Duodenal mucosa (tissue), 2 donors: Measurements from ENCODE around the gene GRB2.
A peak's percentile ranks its signal among the peaks of the same experiment; 100 is the strongest.
"Not testable (repeated sequence)": the region's sequence is repeated elsewhere in the genome, so short reads cannot be mapped to it uniquely, and the experiment has no call there.

Experiments used
- H3K27ac ChIP-seq: one replicate; pipeline ENCODE4 v1.7.0; 2013; ENCODE audit warnings: low read depth, low read length
- H3K27me3 ChIP-seq, 2 donors: one replicate each; pipeline ENCODE4 v1.7.0; 2013; ENCODE audit warnings: low read length in 2 of 2, control low read depth in 1 of 2; ENCODE audit not compliant: insufficient read depth in 2 of 2, control insufficient read depth in 1 of 2
- H3K36me3 ChIP-seq, 2 donors: one replicate each; pipeline ENCODE4 v1.7.0; 2013; ENCODE audit warnings: low read length in 2 of 2, control low read depth in 1 of 2; ENCODE audit not compliant: insufficient read depth in 2 of 2, control insufficient read depth in 1 of 2
- H3K4me1 ChIP-seq, 2 donors: one replicate each; pipeline ENCODE4 v1.7.0; 2013; ENCODE audit warnings: low read length in 2 of 2, control low read depth in 1 of 2; ENCODE audit not compliant: insufficient read depth in 2 of 2, control insufficient read depth in 1 of 2
- H3K4me3 ChIP-seq, 2 donors: one replicate each; pipeline ENCODE4 v1.7.0; 2013; ENCODE audit warnings: low read length in 2 of 2, low read depth in 1 of 2
- H3K9ac ChIP-seq, 2 donors: one replicate each; pipeline ENCODE4 v1.7.0; 2013; ENCODE audit warnings: low read length in 2 of 2, low read depth in 1 of 2
- H3K9me3 ChIP-seq, 2 donors: one replicate each; pipeline ENCODE4 v1.7.0; 2013; ENCODE audit warnings: low read length in 2 of 2, control low read depth in 1 of 2; ENCODE audit not compliant: control insufficient read depth in 1 of 2

GRB2 gene

DNA sequence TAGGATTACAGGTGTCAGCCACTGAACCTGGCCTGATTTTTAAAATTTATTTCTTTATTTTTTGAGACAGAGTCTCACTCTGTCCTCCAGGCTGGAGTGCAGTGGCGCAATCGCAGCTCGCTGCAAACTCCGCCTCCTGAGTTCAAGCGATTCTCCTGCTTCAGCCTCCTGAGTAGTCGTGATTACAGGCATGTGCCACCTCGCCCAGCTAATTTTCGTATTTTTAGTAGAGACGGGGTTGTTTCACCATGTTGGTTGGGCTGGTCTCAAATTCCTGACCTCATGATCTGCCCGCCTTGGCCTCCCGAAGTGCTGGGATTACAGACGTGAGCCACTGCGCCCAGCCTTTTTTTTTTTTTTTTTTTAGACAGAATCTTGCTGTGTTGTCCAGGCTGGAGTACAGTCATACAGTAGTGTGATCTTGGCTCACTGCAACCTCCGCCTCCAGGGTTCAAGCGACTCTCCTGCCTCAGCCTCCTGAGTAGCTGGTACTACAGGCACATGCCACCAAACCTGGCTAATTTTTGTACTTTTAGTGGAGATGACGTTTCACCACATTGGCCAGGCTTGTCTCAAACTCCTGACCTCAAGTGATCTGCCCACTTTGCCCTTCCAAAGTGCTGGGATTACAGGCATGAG, 112.5 kb downstream of the GRB2 start:
- H3K27me3 ChIP-seq, H3K4me3 ChIP-seq, H3K36me3 ChIP-seq, H3K9ac ChIP-seq, H3K9me3 ChIP-seq, H3K27ac ChIP-seq: not testable (repeated sequence)
- H3K4me1 ChIP-seq = peaks cover 14 to 15% of the 10 kb centered on the region in 2 donors

DNA sequence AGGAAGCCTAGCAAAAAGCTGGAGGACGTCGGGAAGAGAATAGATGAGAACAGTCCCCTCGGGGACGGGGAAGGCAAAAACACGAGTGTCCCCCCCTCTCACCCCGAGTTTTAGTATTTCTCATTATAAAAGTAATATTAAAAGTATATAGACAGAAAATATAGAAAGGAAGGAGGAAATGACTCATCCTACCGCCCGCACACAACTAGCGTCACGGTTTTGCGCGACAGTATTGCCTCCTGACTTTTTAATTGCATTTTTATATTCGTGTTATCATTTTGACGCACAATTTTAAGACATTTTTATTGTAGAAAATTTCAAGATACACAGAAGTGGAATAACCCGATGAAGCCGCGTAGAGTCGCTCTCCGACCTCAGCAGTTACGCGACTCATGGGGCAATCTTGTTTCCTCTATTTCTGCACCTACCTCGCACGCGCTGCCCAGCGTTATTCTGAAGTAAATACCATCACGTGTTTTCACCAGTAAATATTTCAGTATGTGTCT, 115.6 kb downstream of the GRB2 start:
- Histone ChIP-seq H3K9me3 (no peaks in the 10 kb centered on the region), H3K4me1 (peaks cover 5 to 13% of the 10 kb centered on the region in 2 donors), H3K27ac (peak overlapping the region; percentile 94), H3K36me3 (peaks cover 0 to 13% of the 10 kb centered on the region in 2 donors), H3K27me3 (no peaks in the 10 kb centered on the region), H3K4me3 (peak overlapping the region; percentile 71 to 97), H3K9ac (peak overlapping the region; percentile 67 to 81)

DNA sequence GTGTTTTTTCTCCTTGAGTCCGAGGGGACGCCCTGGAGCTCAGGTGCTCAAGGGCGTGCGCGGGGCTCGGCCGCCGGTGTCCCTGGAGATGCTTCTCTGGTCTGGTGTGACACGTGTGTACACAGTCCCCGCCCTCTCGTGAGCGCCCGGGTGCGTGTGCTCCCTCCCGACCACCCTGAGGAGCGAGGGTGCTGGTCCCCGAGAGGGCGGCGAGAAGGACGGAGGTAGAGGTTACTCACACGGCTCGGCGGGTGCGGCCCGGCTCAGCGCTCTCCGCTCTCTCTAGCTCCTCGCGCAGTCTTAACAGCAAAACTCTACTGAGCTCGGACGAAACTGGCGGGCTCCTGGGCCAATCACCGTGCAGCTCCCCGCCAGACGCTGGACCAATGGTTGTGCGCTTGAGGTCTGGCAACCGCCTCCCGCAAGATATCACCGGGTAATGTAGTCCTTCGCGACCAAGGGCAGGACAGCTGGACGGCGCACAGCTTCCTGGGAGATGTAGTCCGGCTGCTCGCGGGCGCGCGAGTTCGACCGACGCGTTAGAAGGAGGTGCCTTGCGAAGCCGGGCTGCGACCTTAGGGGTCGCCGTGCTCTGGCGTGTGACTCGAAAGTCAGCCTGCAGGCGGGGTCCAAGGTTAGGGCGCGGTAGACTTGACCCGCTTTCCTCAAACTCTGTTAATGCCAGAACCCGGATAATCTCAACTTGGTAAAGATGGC, 116.2 kb downstream of the GRB2 start, which contains the start of gene SLC25A19:
SLC25A19 (minus strand) TSS at position 319 of the 717 bp plus-strand sequence. CDS start 2,669 bp downstream, outside the sequence.
- H3K9me3 ChIP-seq = no peaks in the 10 kb centered on the region
- peaks cover 5 to 13% of the 10 kb centered on the region in 2 donors for H3K4me1 ChIP-seq
- H3K27me3 ChIP-seq = no peaks in the 10 kb centered on the region
- H3K27ac ChIP-seq = peak within 1 kb of the TSS; percentile 94
- H3K4me3 ChIP-seq = peak within 1 kb of the TSS; percentile 77 to 97
- peak within 1 kb of the TSS; percentile 67 to 81 for H3K9ac ChIP-seq
- peaks cover 0 to 13% of the 10 kb centered on the region in 2 donors for H3K36me3 ChIP-seq

DNA sequence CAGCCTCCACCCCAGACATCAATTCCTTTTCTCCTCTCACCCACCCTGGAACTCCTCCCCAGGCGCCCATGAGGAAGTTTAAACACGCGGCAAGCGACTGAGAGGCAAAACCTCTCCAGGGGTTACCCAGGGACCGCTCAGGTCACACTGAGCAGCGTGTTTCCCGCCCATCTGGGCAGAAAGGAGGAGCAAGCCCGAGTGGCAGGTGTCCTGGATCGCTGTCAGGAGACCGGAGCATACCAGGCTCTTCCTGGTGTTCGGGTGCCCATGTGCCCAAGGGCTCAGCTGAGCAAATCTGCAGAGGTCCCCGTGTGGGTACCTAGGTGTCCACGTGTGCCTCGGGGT, 116.7 kb downstream of the GRB2 start:
- peaks cover 5 to 13% of the 10 kb centered on the region in 2 donors for H3K4me1 ChIP-seq

DNA sequence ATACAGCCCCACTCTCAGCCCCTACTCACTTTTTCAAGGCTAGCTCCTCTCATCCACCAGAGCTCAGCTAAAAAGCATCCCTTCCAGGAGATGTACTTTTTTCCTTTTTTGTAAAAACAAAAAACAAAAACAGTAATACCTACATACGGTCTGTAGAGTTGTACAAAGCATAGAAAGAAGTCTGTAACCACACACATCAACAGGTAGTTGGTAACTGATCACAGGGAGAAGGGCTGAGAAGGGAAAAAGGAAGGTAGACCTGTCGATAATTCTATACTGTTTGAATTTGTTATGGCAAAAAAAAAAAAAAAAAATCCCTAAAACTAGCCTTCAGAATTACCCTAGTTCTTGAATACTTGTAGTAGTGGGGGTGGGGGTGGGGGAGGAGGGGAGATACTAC, 117.1 kb downstream of the GRB2 start:
- peak overlapping the region; percentile 77 to 97 for H3K4me3 ChIP-seq

More for the DNA sequence above, 116.7 kb downstream of the GRB2 start:
- H3K9me3 ChIP-seq = no peaks in the 10 kb centered on the region
- H3K27me3 ChIP-seq = no peaks in the 10 kb centered on the region
- peak overlapping the region; percentile 77 to 97 for H3K4me3 ChIP-seq
- H3K27ac ChIP-seq = peak overlapping the region; percentile 84
- peaks cover 0 to 14% of the 10 kb centered on the region in 2 donors for H3K36me3 ChIP-seq
- peak overlapping the region; percentile 55 to 67 for H3K9ac ChIP-seq

DNA sequence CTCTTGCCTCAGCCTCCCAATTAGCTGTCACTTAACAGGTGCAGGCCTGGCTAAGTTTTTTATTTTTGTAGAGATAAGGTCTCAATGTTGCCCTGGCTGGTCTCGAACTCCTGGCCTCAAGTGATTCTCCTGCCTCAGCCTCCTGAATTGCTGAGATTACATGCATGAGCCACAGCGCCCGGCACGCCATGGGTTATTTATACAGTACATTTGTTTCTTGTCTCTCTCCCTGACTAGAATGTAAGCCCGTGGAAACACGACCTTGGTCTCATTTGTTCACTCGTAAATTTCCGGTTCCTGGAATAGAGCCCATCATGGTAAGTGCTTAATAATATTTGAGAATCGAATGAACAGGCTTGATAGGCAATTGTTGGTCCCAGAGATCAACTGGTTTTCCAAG, 118.3 kb downstream of the GRB2 start:
- Histone ChIP-seq H3K4me3 (no peak overlapping the region), H3K4me1 (peaks cover 5 to 13% of the 10 kb centered on the region in 2 donors), H3K9ac (no peak overlapping the region), H3K27ac (no peak overlapping the region), H3K27me3 (no peaks in the 10 kb centered on the region), H3K9me3 (no peaks in the 10 kb centered on the region), H3K36me3 (peaks cover 0 to 20% of the 10 kb centered on the region in 2 donors)

More for the DNA sequence above, 117.1 kb downstream of the GRB2 start:
- peak overlapping the region; percentile 32 to 67 for H3K9ac ChIP-seq
- H3K36me3 ChIP-seq = peaks cover 0 to 18% of the 10 kb centered on the region in 2 donors
- H3K4me1 ChIP-seq = peaks cover 5 to 13% of the 10 kb centered on the region in 2 donors
- no peaks in the 10 kb centered on the region for H3K9me3 ChIP-seq
- H3K27ac ChIP-seq = no peak overlapping the region
- H3K27me3 ChIP-seq = no peaks in the 10 kb centered on the region

DNA sequence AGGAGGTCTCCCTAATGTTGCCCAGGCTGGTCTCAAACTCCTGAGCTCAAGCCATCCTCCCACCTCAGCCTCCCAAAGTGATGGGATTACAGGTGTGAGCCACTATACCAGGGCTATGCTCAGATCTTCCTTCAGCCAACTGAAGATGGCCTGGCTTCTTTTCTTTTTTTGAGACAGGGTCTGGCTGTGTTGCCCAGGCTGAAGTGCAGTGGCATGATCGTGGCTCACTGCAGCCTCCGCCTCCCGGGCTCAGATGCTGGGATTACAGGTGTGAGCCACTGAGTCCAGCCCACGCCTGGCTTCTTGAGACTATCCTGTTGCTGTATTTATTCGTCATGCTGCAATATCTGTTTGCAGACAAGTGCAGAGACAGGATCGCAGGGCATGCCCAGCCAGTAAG, 120.4 kb downstream of the GRB2 start:
- H3K4me1 ChIP-seq = peaks cover 5 to 13% of the 10 kb centered on the region in 2 donors
- H3K36me3 ChIP-seq = peaks cover 0 to 25% of the 10 kb centered on the region in 2 donors
- no peaks in the 10 kb centered on the region for H3K27me3 ChIP-seq
- H3K9ac ChIP-seq = no peak overlapping the region
- H3K9me3 ChIP-seq = no peaks in the 10 kb centered on the region
- H3K4me3 ChIP-seq = no peak overlapping the region
- no peak overlapping the region for H3K27ac ChIP-seq

DNA sequence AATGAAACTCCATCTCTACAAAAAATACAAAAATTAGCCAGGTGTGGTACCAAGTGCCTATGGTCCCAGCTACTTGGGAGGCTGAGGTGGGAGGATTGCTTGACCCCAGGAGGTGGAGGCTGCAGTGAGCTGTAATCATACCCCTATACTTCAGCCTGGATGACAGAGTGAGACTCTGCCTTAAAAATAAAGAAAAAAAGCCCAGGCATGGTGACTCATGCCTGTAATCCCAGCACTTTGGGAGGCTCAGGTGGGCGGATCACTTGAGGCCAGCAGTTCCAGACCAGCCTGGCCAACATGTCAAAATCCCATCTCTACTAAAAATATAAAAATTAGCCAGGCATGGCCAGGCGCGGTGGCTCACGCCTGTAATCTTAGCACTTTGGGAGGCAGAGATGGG, 125.3 kb downstream of the GRB2 start:
- not testable (repeated sequence) for H3K27me3 ChIP-seq, H3K4me3 ChIP-seq, H3K9me3 ChIP-seq, H3K27ac ChIP-seq, H3K9ac ChIP-seq, H3K4me1 ChIP-seq
- H3K36me3 ChIP-seq = peaks cover 0 to 24% of the 10 kb centered on the region in 2 donors

DNA sequence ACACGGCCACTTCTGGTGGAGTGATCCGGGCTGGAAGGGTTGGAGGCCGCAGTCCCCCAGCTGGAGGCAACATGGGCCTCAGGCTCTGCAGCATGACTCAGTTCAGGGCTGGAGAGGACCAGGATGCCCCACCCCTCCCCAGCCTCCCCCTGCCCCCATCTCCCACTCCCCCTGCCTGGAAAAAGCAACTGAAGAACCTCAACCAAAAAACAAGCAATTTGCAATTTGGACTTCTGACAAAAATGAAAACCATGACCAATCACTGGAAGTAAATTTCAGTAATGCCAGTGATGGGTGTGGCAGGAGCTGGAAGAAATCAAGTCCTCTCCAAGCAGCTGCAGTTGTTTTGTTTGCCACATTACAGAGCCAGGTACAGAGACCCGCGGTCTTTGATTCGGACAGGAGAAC, 127.8 kb downstream of the GRB2 start:
- no peaks in the 10 kb centered on the region for H3K27me3 ChIP-seq
- no peak overlapping the region for H3K9ac ChIP-seq
- peaks cover 3 to 29% of the 10 kb centered on the region in 2 donors for H3K36me3 ChIP-seq
- H3K4me3 ChIP-seq = no peak overlapping the region
- H3K27ac ChIP-seq = no peak overlapping the region
- H3K9me3 ChIP-seq = no peaks in the 10 kb centered on the region
- peaks cover under 1 to 1% of the 10 kb centered on the region in 2 donors for H3K4me1 ChIP-seq
